Tibial nerve (tissue), 4 donors: ENCODE results near the gene ADAM19. TPM values are rescaled to one million over a fixed set of nuclear protein-coding genes. Genes with fewer than 3 reads are reported as not detected.

Experiments used
- DNase-seq, 2 donors: peaks; one replicate each; pipeline ENCODE4 v3.0.0-alpha.2; 2019; ENCODE audit warnings: low spot score in 2 of 2
- H3K27ac ChIP-seq, 4 donors: fragments of 200-600 bp; sonication (generic) in 3 of 4; one replicate each; pipeline ENCODE4 v1.5.1; 2017 to 2019; ENCODE audit warnings: mild to moderate bottlenecking in 1 of 4
- H3K27me3 ChIP-seq, 2 donors: fragments of 200-600 bp; sonication (generic) in 1 of 2; one replicate each; pipeline versions ENCODE4 v1.5.1 to v1.6.0; 2017 to 2019
- H3K36me3 ChIP-seq, 3 donors: fragments of 200-600 bp; sonication (generic); one replicate each; pipeline ENCODE4 v1.5.1; 2018 to 2019
- H3K4me1 ChIP-seq, 4 donors: fragments of 200-600 bp; sonication (generic) in 3 of 4; one replicate each; pipeline ENCODE4 v1.5.1; 2017 to 2019
- H3K4me3 ChIP-seq, 4 donors: fragments of 200-600 bp; sonication (generic) in 3 of 4; one replicate each; pipeline ENCODE4 v1.5.1; 2017 to 2019; ENCODE audit warnings: mild to moderate bottlenecking in 1 of 4, moderate library complexity in 1 of 4
- H3K9me3 ChIP-seq, 4 donors: fragments of 200-600 bp; sonication (generic) in 3 of 4; one replicate each; pipeline ENCODE4 v1.5.1; 2017 to 2019
- EP300 ChIP-seq, 2 donors: sonication (generic); formaldehyde crosslinking; IDR thresholded peaks; one replicate each; pipeline ENCODE4 v1.6.1; 2017; ENCODE audit warnings: antibody characterized with exemption in 2 of 2, mild to moderate bottlenecking in 1 of 2
- POLR2A ChIP-seq, 2 donors: fragments of 450-650 bp; IDR thresholded peaks; one replicate each; pipeline ENCODE4 v1.6.1; 2017; ENCODE audit warnings: antibody characterized with exemption in 2 of 2, mild to moderate bottlenecking in 2 of 2, moderate library complexity in 2 of 2
- WGBS, 2 donors: methylation state at CpG; one replicate each; pipeline ENCODE4 v1.1.5; 2018; 5-methylcytosine and 5-hydroxymethylcytosine counted together
- total RNA-seq, 4 donors: library from RNA; depleted of rRNA; stranded (reverse); fragments of >200 nt; gene quantifications; one replicate each; pipeline ENCODE4 v1.1.0, GENCODE V29; 2016
- TF ChIP-seq, protein P1 (sequence below), 5 experiments: fragments of 200-600 bp in 3 of 5; fragments of 450-650 bp in 2 of 5; sonication (generic) in 3 of 5; IDR thresholded peaks; one replicate each; pipeline ENCODE4 v1.5.1; 2016 to 2019; ENCODE audit warnings: antibody characterized with exemption in 5 of 5, mild to moderate bottlenecking in 3 of 5, moderate library complexity in 2 of 5

The ADAM19 gene
- total RNA-seq, 4 donors from 2014 or later, result 7.2 to 13.2 (median 9.5) TPM

DNA sequence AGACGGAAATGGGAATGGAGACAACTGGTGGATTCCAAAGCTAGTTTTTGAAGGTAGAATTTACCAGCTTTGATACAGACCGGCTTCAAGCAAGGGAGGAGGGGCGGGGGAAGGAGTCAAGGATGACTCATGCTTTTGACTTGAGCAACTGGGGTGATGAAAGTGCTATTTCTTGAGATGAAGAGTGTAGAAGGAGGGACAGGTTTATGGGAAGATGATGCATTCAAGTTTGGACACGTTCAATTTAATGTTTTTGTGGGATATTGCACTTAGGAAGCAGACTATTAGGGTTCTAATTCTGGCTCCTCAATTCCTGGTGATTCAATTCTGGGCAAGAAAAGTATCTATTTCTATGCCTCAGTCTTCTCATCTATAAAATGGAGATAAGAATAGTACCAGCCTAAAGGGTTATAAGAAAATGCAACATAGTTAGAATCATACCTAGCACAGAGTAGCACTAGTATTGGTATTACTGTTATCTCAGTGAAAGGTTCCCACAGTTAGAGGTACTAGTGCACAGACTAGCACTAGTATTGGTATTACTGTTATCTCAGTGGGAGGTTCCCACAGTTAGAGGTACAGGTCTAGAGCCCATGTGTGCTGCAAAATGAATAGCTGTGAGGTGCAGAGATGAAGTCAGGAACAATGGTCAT, 110.9 kb downstream of the ADAM19 start:
- peak; percentile 24 to 73 for DNase-seq
- H3K27ac ChIP-seq, result peak overlapping the region in 1 of 4 donors; percentile 20
- H3K27me3 ChIP-seq, result peaks cover 0 to 20% of the 10 kb centered on the region in 2 donors

DNA sequence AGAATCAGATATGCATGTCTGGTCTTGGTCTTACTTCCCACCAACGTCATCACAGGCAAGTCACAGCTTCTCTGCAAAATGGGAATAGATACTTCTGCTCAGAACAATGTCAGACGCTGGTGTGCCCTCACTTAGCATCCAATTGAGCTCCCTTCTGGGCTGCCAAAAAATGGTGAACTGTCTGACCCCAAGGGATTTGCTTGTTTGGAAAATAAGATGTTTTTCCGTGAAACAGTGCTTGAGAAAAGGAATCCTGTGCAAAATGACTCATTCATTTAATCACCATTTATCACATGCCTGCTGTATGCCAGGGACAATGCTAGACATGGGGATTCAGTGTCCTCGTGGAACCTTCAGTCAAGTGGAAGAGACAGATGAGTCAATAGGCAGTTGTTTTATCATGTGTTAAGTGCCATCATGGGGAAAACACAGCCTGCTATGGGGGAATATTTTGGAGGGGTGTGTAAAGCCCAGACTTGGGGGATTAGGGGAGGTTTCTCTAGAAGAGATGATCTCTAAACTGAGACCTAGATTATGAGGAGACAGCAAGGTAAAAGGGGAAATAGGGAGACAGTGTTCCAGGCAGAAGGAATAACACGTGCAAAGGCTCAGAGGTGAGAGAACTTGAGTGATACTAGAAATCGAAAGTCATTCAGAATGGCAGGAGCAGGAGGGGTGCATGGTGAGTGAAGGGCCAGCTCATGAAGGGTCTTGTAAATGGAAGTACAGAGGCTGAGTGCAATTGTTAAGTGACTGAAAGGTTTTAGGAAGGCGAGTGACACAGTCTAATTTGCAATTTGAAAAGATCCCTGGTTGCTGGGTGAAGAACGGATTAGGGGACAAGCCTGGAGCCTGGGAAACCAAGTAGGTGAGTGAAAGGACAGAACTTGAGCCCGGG, 111.7 kb downstream of the ADAM19 start:
- H3K36me3 ChIP-seq, result no peaks in the 10 kb centered on the region
- no peak for DNase-seq
- H3K9me3 ChIP-seq, result no peaks in the 10 kb centered on the region
- TF ChIP-seq, protein P1, sequence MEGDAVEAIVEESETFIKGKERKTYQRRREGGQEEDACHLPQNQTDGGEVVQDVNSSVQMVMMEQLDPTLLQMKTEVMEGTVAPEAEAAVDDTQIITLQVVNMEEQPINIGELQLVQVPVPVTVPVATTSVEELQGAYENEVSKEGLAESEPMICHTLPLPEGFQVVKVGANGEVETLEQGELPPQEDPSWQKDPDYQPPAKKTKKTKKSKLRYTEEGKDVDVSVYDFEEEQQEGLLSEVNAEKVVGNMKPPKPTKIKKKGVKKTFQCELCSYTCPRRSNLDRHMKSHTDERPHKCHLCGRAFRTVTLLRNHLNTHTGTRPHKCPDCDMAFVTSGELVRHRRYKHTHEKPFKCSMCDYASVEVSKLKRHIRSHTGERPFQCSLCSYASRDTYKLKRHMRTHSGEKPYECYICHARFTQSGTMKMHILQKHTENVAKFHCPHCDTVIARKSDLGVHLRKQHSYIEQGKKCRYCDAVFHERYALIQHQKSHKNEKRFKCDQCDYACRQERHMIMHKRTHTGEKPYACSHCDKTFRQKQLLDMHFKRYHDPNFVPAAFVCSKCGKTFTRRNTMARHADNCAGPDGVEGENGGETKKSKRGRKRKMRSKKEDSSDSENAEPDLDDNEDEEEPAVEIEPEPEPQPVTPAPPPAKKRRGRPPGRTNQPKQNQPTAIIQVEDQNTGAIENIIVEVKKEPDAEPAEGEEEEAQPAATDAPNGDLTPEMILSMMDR (IDR thresholded peaks at IDR 0.05), result no peak
- peak in 1 of 2 donors; percentile 37 for TF ChIP-seq EP300 (IDR thresholded peaks at IDR 0.05)
- peaks cover 0 to 20% of the 10 kb centered on the region in 2 donors for H3K27me3 ChIP-seq
- WGBS, 2 donors, result 69% methylated on average over 9 of the region's 9 CpGs
- H3K4me1 ChIP-seq, result peaks cover 0 to 26% (median 11%) of the 10 kb centered on the region in 4 donors
- no peak overlapping the region for H3K4me3 ChIP-seq
- H3K27ac ChIP-seq, result peak overlapping the region in 1 of 4 donors; percentile 20

More for the DNA sequence above, 110.9 kb downstream of the ADAM19 start:
- peaks cover 0 to 23% (median 10%) of the 10 kb centered on the region in 4 donors for H3K4me1 ChIP-seq
- no peak for TF ChIP-seq POLR2A (IDR thresholded peaks at IDR 0.05)
- TF ChIP-seq, protein P1 (IDR thresholded peaks at IDR 0.05), result no peak
- TF ChIP-seq EP300 (IDR thresholded peaks at IDR 0.05), result peak in 1 of 2 donors; percentile 54
- H3K4me3 ChIP-seq, result no peak overlapping the region
- no peaks in the 10 kb centered on the region for H3K36me3 ChIP-seq
- no peaks in the 10 kb centered on the region for H3K9me3 ChIP-seq
- 40 to 42% methylated on average over 4 of the region's 4 CpGs for WGBS, 2 donors

DNA sequence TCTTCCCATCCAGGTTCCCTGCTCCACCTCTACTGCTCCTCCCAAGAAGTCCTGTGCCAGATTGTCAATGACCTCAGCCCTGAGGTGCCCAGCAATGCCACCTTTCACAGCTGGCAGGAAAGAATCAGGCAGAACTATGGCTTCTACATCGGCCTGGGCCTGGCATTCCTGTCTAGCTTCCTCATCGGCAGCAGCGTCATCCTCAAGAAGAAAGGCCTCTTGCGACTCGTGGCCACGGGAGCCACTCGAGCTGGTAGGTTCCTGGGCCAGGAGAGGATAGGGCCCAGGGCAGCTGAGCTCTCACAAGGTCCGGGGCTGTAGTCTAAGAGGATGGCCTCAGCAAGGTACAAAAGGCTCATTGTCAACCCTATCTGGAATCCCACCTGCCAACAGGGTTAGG, 112.5 kb downstream of the ADAM19 start:
- Histone ChIP-seq H3K4me1 (peaks cover 0 to 26% (median 11%) of the 10 kb centered on the region in 4 donors), H3K27ac (no peak overlapping the region)
- WGBS, 2 donors, result 83 to 92% methylated on average over 8 of the region's 8 CpGs

DNA sequence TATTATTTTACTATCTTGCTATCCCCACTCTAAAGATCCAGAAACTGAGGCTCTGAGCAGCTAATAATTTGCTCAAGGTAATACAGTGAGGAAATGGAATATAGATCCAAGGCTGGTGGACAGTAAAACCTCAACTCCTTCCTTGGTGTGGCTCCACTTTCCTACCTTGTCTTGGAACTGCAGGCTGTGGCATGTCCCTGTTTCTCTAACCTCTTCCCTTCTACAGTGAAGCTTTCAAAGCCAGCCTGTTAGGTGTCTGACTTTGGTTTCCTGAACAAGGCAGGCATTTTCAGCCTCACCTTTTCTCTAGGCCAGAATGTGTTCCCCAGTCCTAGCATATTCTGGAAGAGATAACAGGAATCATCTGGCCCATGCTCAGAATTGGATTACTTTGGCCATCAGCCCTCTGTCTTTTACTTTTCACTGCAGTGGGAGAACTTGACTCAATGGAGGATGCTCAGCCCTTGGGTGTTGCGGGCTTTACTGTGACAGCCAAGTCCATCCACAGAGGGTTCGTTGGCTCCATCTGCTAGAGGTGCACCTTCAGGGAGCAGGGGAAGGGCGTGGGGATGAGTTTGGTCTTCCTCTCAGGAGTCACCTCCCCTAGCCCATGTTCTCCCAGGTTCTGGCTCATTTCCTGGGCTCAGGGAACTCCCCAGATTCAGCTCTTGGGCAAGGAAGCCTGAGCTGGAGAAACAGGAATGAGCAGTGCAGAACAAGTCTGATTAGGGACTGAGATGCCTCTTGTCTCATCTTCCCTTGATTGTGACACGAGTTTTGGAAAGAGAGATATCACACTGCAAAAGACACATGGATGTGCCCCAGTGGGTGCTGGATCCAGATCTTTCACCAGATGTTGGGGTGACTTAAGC, 114.4 kb downstream of the ADAM19 start:
- no peak for DNase-seq
- H3K9me3 ChIP-seq, result no peaks in the 10 kb centered on the region
- no peak overlapping the region for H3K27ac ChIP-seq
- H3K27me3 ChIP-seq, result peaks cover 0 to 20% of the 10 kb centered on the region in 2 donors
- H3K4me3 ChIP-seq, result no peak overlapping the region
- H3K36me3 ChIP-seq, result no peaks in the 10 kb centered on the region
- TF ChIP-seq, protein P1 (IDR thresholded peaks at IDR 0.05), result no peak
- no peak for TF ChIP-seq EP300 (IDR thresholded peaks at IDR 0.05)
- TF ChIP-seq POLR2A (IDR thresholded peaks at IDR 0.05), result no peak
- peaks cover 0 to 26% (median 11%) of the 10 kb centered on the region in 4 donors for H3K4me1 ChIP-seq
- 95 to 96% methylated on average over 4 of the region's 4 CpGs for WGBS, 2 donors

More for the DNA sequence above, 112.5 kb downstream of the ADAM19 start:
- TF ChIP-seq, protein P1 (IDR thresholded peaks at IDR 0.05), result no peak
- TF ChIP-seq POLR2A (IDR thresholded peaks at IDR 0.05), result no peak
- TF ChIP-seq EP300 (IDR thresholded peaks at IDR 0.05), result no peak
- Histone ChIP-seq H3K27me3 (peaks cover 0 to 20% of the 10 kb centered on the region in 2 donors), H3K36me3 (no peaks in the 10 kb centered on the region), H3K9me3 (no peaks in the 10 kb centered on the region), H3K4me3 (no peak overlapping the region)
- no peak for DNase-seq
